ENCODE results near the gene AUNIP. TPM values are rescaled to one million over a fixed set of nuclear protein-coding genes. Genes with fewer than 3 reads are reported as not detected.

Gene AUNIP
- polyA plus RNA-seq, 2 of the 4 experiments (the other 2 are of a cell fraction): 6.5 to 8.4 TPM

DNA sequence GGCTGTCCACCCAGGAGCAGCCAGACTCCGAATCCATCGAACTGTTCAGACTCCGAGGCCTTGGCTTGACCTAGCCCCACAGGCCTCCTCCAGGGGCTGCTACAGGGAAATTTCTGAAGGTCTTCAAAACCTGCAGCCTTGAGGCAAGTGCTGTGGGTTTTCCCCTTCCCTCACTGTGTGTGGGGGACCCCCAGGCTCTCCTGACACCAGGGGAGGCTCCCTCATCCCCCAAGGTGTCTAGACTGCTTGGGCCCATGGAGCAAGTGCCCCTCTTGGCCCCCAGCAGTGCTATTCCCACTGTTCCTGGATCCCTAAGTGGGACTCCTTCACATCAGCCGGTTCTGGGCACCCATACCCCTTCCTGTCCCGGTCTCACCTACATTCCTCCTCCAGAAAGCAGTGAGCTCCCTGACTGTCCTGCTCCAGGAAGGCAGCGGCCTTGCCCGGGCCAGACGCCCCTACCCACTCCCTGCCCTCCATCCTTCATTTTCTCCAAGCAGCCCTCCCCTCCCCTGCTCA is 15.4 kb upstream of the AUNIP start (continued):
- TF ChIP-seq, protein P1, sequence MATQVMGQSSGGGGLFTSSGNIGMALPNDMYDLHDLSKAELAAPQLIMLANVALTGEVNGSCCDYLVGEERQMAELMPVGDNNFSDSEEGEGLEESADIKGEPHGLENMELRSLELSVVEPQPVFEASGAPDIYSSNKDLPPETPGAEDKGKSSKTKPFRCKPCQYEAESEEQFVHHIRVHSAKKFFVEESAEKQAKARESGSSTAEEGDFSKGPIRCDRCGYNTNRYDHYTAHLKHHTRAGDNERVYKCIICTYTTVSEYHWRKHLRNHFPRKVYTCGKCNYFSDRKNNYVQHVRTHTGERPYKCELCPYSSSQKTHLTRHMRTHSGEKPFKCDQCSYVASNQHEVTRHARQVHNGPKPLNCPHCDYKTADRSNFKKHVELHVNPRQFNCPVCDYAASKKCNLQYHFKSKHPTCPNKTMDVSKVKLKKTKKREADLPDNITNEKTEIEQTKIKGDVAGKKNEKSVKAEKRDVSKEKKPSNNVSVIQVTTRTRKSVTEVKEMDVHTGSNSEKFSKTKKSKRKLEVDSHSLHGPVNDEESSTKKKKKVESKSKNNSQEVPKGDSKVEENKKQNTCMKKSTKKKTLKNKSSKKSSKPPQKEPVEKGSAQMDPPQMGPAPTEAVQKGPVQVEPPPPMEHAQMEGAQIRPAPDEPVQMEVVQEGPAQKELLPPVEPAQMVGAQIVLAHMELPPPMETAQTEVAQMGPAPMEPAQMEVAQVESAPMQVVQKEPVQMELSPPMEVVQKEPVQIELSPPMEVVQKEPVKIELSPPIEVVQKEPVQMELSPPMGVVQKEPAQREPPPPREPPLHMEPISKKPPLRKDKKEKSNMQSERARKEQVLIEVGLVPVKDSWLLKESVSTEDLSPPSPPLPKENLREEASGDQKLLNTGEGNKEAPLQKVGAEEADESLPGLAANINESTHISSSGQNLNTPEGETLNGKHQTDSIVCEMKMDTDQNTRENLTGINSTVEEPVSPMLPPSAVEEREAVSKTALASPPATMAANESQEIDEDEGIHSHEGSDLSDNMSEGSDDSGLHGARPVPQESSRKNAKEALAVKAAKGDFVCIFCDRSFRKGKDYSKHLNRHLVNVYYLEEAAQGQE (IDR thresholded peaks at IDR 0.05): no peak
- TF ChIP-seq FOXS1 (CRISPR knock-in tag; IDR thresholded peaks at IDR 0.05): no peak
- no peak for TF ChIP-seq HDAC2 (IDR thresholded peaks at IDR 0.05)

DNA sequence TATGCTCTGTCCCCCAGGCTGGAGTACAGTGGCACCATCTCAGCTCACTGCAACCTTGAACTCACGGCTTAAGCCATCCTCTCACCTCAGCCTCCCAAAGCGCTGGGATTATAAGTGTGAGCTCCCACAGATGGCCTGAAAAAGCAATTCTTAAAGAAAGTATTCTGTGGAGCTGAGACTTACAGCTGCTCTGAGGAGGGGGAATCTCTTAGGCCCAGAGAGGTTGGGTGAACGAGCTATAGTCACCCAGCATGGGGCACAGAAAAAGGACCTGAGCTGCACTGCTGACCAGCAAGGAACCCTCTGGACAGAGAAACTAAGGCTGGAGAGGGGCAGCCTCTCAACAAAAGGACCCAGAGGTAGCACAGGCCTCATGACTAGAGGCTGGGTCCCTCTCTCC is 15.0 kb upstream of the AUNIP start:
- peak overlapping the region; percentile 89 to 98; a peak in 5 of 6 replicates for H3K27ac ChIP-seq
- ChIA-PET CTCF (interaction anchor here (0.6 to 2.1 kb wide), 6 partner anchors 10 to 121 kb away, joined by 3 to 6 read pairs (median 4); no protein-coding TSS in a partner anchor), POLR2A (interaction anchor here (0.8 to 1.1 kb wide), 2 partner anchors 22 to 37 kb away, joined by 3 read pairs; no protein-coding TSS in a partner anchor)
- no peak for DNase-seq (ENCODE audit: low read depth in 1 of 2, low spot score in 1 of 2)
- peak overlapping the region; percentile 98 for H3K4me2 ChIP-seq
- no peaks in the 10 kb centered on the region for H3K9me3 ChIP-seq
- H3K4me3 ChIP-seq: peak overlapping the region; percentile 58; the same call in 2 of the 3 replicates
- FAIRE-seq: no peak
- ATAC-seq: no peak
- TF ChIP-seq EHMT2 (IDR thresholded peaks at IDR 0.05; ENCODE audit: low read depth) (no peak), SREBF2 (IDR thresholded peaks at IDR 0.05) (no peak), TP53 (CRISPR knock-in tag; IDR thresholded peaks at IDR 0.05) (no peak), FOSB (CRISPR knock-in tag; IDR thresholded peaks at IDR 0.05) (no peak), CHD2 (IDR thresholded peaks at IDR 0.05; ENCODE audit: low read length, partially characterized antibody) (no peak), TFCP2L1 (CRISPR knock-in tag; IDR thresholded peaks at IDR 0.05) (no peak), NFE2L2 (conservative IDR thresholded peaks at IDR 0.05; ENCODE audit: low read length) (no peak), NPAS2 (CRISPR knock-in tag; IDR thresholded peaks at IDR 0.05; ENCODE audit: borderline replicate concordance) (no peak), HOXA7 (CRISPR knock-in tag; IDR thresholded peaks at IDR 0.05) (no peak)
- TF ChIP-seq, protein P1 (IDR thresholded peaks at IDR 0.05): no peak
- TF ChIP-seq, protein P2, sequence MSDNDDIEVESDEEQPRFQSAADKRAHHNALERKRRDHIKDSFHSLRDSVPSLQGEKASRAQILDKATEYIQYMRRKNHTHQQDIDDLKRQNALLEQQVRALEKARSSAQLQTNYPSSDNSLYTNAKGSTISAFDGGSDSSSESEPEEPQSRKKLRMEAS (IDR thresholded peaks at IDR 0.05): no peak
- TF ChIP-seq, protein P3, sequence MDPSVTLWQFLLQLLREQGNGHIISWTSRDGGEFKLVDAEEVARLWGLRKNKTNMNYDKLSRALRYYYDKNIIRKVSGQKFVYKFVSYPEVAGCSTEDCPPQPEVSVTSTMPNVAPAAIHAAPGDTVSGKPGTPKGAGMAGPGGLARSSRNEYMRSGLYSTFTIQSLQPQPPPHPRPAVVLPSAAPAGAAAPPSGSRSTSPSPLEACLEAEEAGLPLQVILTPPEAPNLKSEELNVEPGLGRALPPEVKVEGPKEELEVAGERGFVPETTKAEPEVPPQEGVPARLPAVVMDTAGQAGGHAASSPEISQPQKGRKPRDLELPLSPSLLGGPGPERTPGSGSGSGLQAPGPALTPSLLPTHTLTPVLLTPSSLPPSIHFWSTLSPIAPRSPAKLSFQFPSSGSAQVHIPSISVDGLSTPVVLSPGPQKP (IDR thresholded peaks at IDR 0.05; ENCODE audit: low read depth, low read length): no peak
- TF ChIP-seq, protein P4, sequence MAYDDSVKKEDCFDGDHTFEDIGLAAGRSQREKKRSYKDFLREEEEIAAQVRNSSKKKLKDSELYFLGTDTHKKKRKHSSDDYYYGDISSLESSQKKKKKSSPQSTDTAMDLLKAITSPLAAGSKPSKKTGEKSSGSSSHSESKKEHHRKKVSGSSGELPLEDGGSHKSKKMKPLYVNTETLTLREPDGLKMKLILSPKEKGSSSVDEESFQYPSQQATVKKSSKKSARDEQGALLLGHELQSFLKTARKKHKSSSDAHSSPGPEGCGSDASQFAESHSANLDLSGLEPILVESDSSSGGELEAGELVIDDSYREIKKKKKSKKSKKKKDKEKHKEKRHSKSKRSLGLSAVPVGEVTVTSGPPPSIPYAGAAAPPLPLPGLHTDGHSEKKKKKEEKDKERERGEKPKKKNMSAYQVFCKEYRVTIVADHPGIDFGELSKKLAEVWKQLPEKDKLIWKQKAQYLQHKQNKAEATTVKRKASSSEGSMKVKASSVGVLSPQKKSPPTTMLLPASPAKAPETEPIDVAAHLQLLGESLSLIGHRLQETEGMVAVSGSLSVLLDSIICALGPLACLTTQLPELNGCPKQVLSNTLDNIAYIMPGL (CRISPR knock-in tag; IDR thresholded peaks at IDR 0.05; ENCODE audit: borderline replicate concordance): no peak
- TF ChIP-seq, protein P5, sequence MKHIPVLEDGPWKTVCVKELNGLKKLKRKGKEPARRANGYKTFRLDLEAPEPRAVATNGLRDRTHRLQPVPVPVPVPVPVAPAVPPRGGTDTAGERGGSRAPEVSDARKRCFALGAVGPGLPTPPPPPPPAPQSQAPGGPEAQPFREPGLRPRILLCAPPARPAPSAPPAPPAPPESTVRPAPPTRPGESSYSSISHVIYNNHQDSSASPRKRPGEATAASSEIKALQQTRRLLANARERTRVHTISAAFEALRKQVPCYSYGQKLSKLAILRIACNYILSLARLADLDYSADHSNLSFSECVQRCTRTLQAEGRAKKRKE (CRISPR knock-in tag; IDR thresholded peaks at IDR 0.05; ENCODE audit: low read depth): no peak
- H3K4me1 ChIP-seq: peaks cover 44% of the 10 kb centered on the region
- 87% methylated on average over 3 of the region's 3 CpGs for WGBS (ENCODE audit: missing lambda C conversion rate)

Measured in A549 (cell line).